A549 (cell line): ENCODE data around the gene P4HA3. TPM values are rescaled to one million over a fixed set of nuclear protein-coding genes. Genes with fewer than 3 reads are reported as not detected.

ENCODE experiments used
- BCL3 ChIP-seq: fragments of >200 bp; sonication (Bioruptor Twin); formaldehyde crosslinking; IDR thresholded peaks from 3 replicates; pipeline ENCODE4 v1.6.1; 2016
- BHLHE40 ChIP-seq: IDR thresholded peaks from 2 replicates; pipeline ENCODE4 v1.6.1; 2012; ENCODE audit warnings: low read depth, low read length, inconsistent platforms
- CBX2 ChIP-seq: fragments of 200-600 bp; sonication (generic); IDR thresholded peaks from 2 replicates; pipeline ENCODE4 v1.6.1; 2016; ENCODE audit warnings: low read depth, mild to moderate bottlenecking, borderline replicate concordance
- CBX8 ChIP-seq: fragments of 200-600 bp; sonication (generic); IDR thresholded peaks from 2 replicates; pipeline ENCODE4 v1.6.1; 2016
- CEBPB ChIP-seq, 2 experiments: fragments of >200 bp in 1 of 2; sonication (Bioruptor Twin) in 1 of 2; formaldehyde crosslinking in 1 of 2; IDR thresholded peaks; 2 replicates each; pipeline ENCODE4 v1.6.1; 2012 to 2016
- CHD2 ChIP-seq: fragments of 150-350 bp; IDR thresholded peaks from 2 replicates; pipeline ENCODE4 v1.6.1; 2014; ENCODE audit warnings: low read length; ENCODE audit not compliant: partially characterized antibody
- CTCF ChIP-seq: fragments of >200 bp; sonication (Bioruptor Twin); formaldehyde crosslinking; IDR thresholded peaks from 3 replicates; pipeline ENCODE4 v1.5.1; 2016
- EHMT2 ChIP-seq: fragments of 200-600 bp; sonication (generic); IDR thresholded peaks from 2 replicates; pipeline ENCODE4 v1.6.1; 2016; ENCODE audit warnings: antibody characterized with exemption, low read depth, mild to moderate bottlenecking, moderate library complexity
- EP300 ChIP-seq, 2 experiments: fragments of >200 bp; sonication (Bioruptor Twin); formaldehyde crosslinking; IDR thresholded peaks; 2 replicates in 1 of 2; 3 replicates in 1 of 2; pipeline ENCODE4 v1.6.1; 2016 to 2017
- ESRRA ChIP-seq: fragments of 150-350 bp; IDR thresholded peaks from 2 replicates; pipeline ENCODE4 v1.6.1; 2014; ENCODE audit warnings: mild to moderate bottlenecking, low read length, borderline replicate concordance
- FOSB ChIP-seq: fragments of 250-450 bp; sonication (Bioruptor Pico); IDR thresholded peaks from 2 replicates; pipeline ENCODE4 v1.5.0; 2020; ENCODE audit warnings: mild to moderate bottlenecking, moderate library complexity
- FOSL2 ChIP-seq, 2 experiments: fragments of 450-650 bp in 1 of 2; fragments of >200 bp in 1 of 2; sonication (Bioruptor Twin) in 1 of 2; formaldehyde crosslinking; IDR thresholded peaks; 2 replicates each; pipeline versions ENCODE4 v1.5.0 to v1.6.1; 2016 to 2020; ENCODE audit warnings: mild to moderate bottlenecking in 1 of 2, moderate library complexity in 1 of 2
- FOXS1 ChIP-seq: fragments of 250-450 bp; sonication (Bioruptor Pico); IDR thresholded peaks from 2 replicates; pipeline ENCODE4 v1.5.0; 2020; ENCODE audit warnings: mild to moderate bottlenecking, moderate library complexity
- HDAC2 ChIP-seq: fragments of 200-600 bp; sonication (generic); IDR thresholded peaks from 2 replicates; pipeline ENCODE4 v1.6.1; 2016
- HEYL ChIP-seq: fragments of 250-450 bp; sonication (Bioruptor Pico); IDR thresholded peaks from 2 replicates; pipeline ENCODE4 v1.8.0; 2021; ENCODE audit warnings: mild to moderate bottlenecking, moderate library complexity
- HMGXB4 ChIP-seq: fragments of 250-450 bp; sonication (Bioruptor Pico); IDR thresholded peaks from 2 replicates; pipeline ENCODE4 v1.5.0; 2021; ENCODE audit warnings: mild to moderate bottlenecking, moderate library complexity, borderline replicate concordance
- HOXA7 ChIP-seq: fragments of 250-450 bp; sonication (Bioruptor Pico); IDR thresholded peaks from 2 replicates; pipeline ENCODE4 v1.5.0; 2020; ENCODE audit warnings: mild to moderate bottlenecking, moderate library complexity
- HOXB13 ChIP-seq: fragments of 250-450 bp; sonication (Bioruptor Pico); IDR thresholded peaks from 2 replicates; pipeline ENCODE4 v1.5.0; 2020; ENCODE audit warnings: low read depth, mild to moderate bottlenecking, moderate library complexity
- HOXB5 ChIP-seq: fragments of 250-450 bp; sonication (Bioruptor Pico); IDR thresholded peaks from 2 replicates; pipeline ENCODE4 v1.5.0; 2020; ENCODE audit warnings: mild to moderate bottlenecking, moderate library complexity
- JUNB ChIP-seq: fragments of >200 bp; sonication (Bioruptor Twin); formaldehyde crosslinking; IDR thresholded peaks from 2 replicates; pipeline ENCODE4 v1.6.1; 2016
- KDM5A ChIP-seq: fragments of 200-600 bp; sonication (generic); IDR thresholded peaks from 2 replicates; pipeline ENCODE4 v1.6.1; 2016; ENCODE audit warnings: antibody characterized with exemption, mild to moderate bottlenecking
- MAFK ChIP-seq: fragments of 450-650 bp; IDR thresholded peaks from 2 replicates; pipeline ENCODE4 v1.6.1; 2014; ENCODE audit not compliant: partially characterized antibody
- MAZ ChIP-seq: fragments of 150-350 bp; IDR thresholded peaks from 2 replicates; pipeline ENCODE4 v1.6.1; 2014; ENCODE audit warnings: antibody characterized with exemption, low read depth, low read length, borderline replicate concordance
- MYC ChIP-seq: IDR thresholded peaks from 2 replicates; pipeline ENCODE4 v1.6.1; 2012; ENCODE audit warnings: mild to moderate bottlenecking, inconsistent platforms, low read length, improper control_type of control experiment, borderline replicate concordance
- NFE2L2 ChIP-seq: fragments of 150-350 bp; conservative IDR thresholded peaks from 2 replicates; pipeline ENCODE4 v1.6.1; 2014; ENCODE audit warnings: low read length
- NPAS2 ChIP-seq: fragments of 250-450 bp; sonication (Bioruptor Pico); IDR thresholded peaks from 2 replicates; pipeline ENCODE4 v1.8.0; 2022; ENCODE audit warnings: mild to moderate bottlenecking, moderate library complexity, borderline replicate concordance
- PHF8 ChIP-seq: fragments of 200-600 bp; sonication (generic); IDR thresholded peaks from 2 replicates; pipeline ENCODE4 v1.6.1; 2016; ENCODE audit warnings: low read depth, mild to moderate bottlenecking, antibody characterized with exemption, moderate library complexity, borderline replicate concordance
- POLR2A ChIP-seq: IDR thresholded peaks from 2 replicates; pipeline ENCODE4 v1.6.1; 2012; ENCODE audit warnings: mild to moderate bottlenecking, low read length
- RAD21 ChIP-seq, 2 experiments: fragments of >200 bp in 1 of 2; sonication (Bioruptor Twin) in 1 of 2; formaldehyde crosslinking in 1 of 2; IDR thresholded peaks in 1 of 2; conservative IDR thresholded peaks in 1 of 2; 2 replicates in 1 of 2; 3 replicates in 1 of 2; pipeline ENCODE4 v1.6.1; 2012 to 2018; ENCODE audit warnings: inconsistent platforms in 1 of 2
- RARB ChIP-seq: fragments of 250-450 bp; sonication (Bioruptor Pico); IDR thresholded peaks from 2 replicates; pipeline ENCODE4 v1.8.0; 2021; ENCODE audit warnings: mild to moderate bottlenecking, moderate library complexity
- RCOR1 ChIP-seq: fragments of 150-350 bp; IDR thresholded peaks from 2 replicates; pipeline ENCODE4 v1.6.1; 2014; ENCODE audit warnings: antibody characterized with exemption, low read length, low read depth
- RFX5 ChIP-seq: fragments of 450-650 bp; IDR thresholded peaks from 2 replicates; pipeline ENCODE4 v1.7.1; 2014; ENCODE audit warnings: antibody characterized with exemption, mild to moderate bottlenecking, moderate library complexity
- SMC3 ChIP-seq: fragments of >200 bp; sonication (Bioruptor Twin); formaldehyde crosslinking; IDR thresholded peaks from 3 replicates; pipeline ENCODE4 v1.6.1; 2018; ENCODE audit warnings: inconsistent platforms
- SREBF2 ChIP-seq: fragments of 450-650 bp; IDR thresholded peaks from 2 replicates; pipeline ENCODE4 v1.6.1; 2014; ENCODE audit warnings: mild to moderate bottlenecking, moderate library complexity
- TFCP2L1 ChIP-seq: fragments of 250-450 bp; sonication (Bioruptor Pico); IDR thresholded peaks from 2 replicates; pipeline ENCODE4 v1.5.0; 2021; ENCODE audit warnings: mild to moderate bottlenecking
- TP53 ChIP-seq: fragments of 250-450 bp; sonication (Bioruptor Pico); IDR thresholded peaks from 2 replicates; pipeline ENCODE4 v1.5.0; 2021; ENCODE audit warnings: mild to moderate bottlenecking, moderate library complexity
- ZNF302 ChIP-seq: fragments of 250-450 bp; sonication (Bioruptor Pico); IDR thresholded peaks from 2 replicates; pipeline ENCODE4 v1.9.0; 2021; ENCODE audit warnings: inconsistent platforms, mild to moderate bottlenecking, moderate library complexity
- ZSCAN20 ChIP-seq: fragments of 250-450 bp; sonication (Bioruptor Pico); IDR thresholded peaks from 2 replicates; pipeline ENCODE4 v1.8.0; 2022; ENCODE audit warnings: mild to moderate bottlenecking, moderate library complexity
- polyA plus RNA-seq, 4 experiments: library from polyadenylated mRNA; depleted of rRNA in 3 of 4; stranded (reverse); fragments of >200 nt; fragmentation: RNase III in 1 of 4; extraction: RNeasy Plus Mini Kit Qiagen cat#74134 plus additional on column Dnase treatment in 1 of 4; gene quantifications; 2 replicates in 3 of 4; 3 replicates in 1 of 4; pipeline ENCODE4 v1.2.3, GENCODE V29; 2011 to 2017

The P4HA3 gene
- polyA plus RNA-seq, 2 of the 4 experiments (the other 2 are of a cell fraction) = 48.1 to 50.4 TPM

- TF ChIP-seq RAD21 (conservative IDR thresholded peaks at IDR 0.05 in 1 of 2, IDR thresholded peaks at IDR 0.05 in 1 of 2) = no peak
- no peak for TF ChIP-seq TFCP2L1
- no peak for TF ChIP-seq FOXS1
- TF ChIP-seq HDAC2 = no peak
- TF ChIP-seq HOXB13 (CRISPR knock-in tag) = no peak
- no peak for TF ChIP-seq MYC
- no peak for TF ChIP-seq KDM5A
- TF ChIP-seq CBX8 = no peak
- peak; percentile 73 for TF ChIP-seq FOSL2 (IDR thresholded peaks at IDR 0.05)
- TF ChIP-seq FOSL2 (CRISPR knock-in tag; IDR thresholded peaks at IDR 0.05) = peak; percentile 87
- TF ChIP-seq HOXA7 (CRISPR knock-in tag) = no peak
- no peak for TF ChIP-seq EHMT2
- no peak for TF ChIP-seq NPAS2 (CRISPR knock-in tag)
- no peak for TF ChIP-seq ZNF302 (CRISPR knock-in tag)
- TF ChIP-seq CBX2 = no peak
- no peak for TF ChIP-seq HOXB5
- TF ChIP-seq HEYL (CRISPR knock-in tag) = no peak
- TF ChIP-seq POLR2A = no peak
- TF ChIP-seq NFE2L2 = no peak
- no peak for TF ChIP-seq BHLHE40
- no peak for TF ChIP-seq RFX5
- TF ChIP-seq MAZ = no peak
- TF ChIP-seq TP53 (CRISPR knock-in tag) = no peak
- TF ChIP-seq MAFK = peak; percentile 22
- TF ChIP-seq CHD2 = no peak
- peak in 1 of 2 experiments; percentile 35; a peak in 1 of 5 replicates for TF ChIP-seq EP300 (IDR thresholded peaks at IDR 0.05)
- 0 out of 4 replicates have a peak, but pooled peaks of 1 of the 2 experiments have one; percentile 5 for TF ChIP-seq CEBPB (IDR thresholded peaks at IDR 0.05)
- TF ChIP-seq CTCF = no peak
- TF ChIP-seq SMC3 = no peak; the same call in 2 of the 3 replicates
- TF ChIP-seq ESRRA = no peak
- TF ChIP-seq ZSCAN20 = no peak
- no peak for TF ChIP-seq FOSB (CRISPR knock-in tag)
- TF ChIP-seq RARB = no peak
- no peak for TF ChIP-seq RCOR1
- no peak for TF ChIP-seq SREBF2
- peak; percentile 77 for TF ChIP-seq JUNB
- TF ChIP-seq HMGXB4 (CRISPR knock-in tag) = no peak
- no peak for TF ChIP-seq PHF8
- no peak for TF ChIP-seq BCL3
Observed at GRCh38 chr11:74319139-74319816, 7.8 kb upstream of the P4HA3 start (continued).
